GM20431 (cell line): Measurements from ENCODE around the gene PPM1E.
"Not testable (repeated sequence)": the region's sequence is repeated elsewhere in the genome, so short reads cannot be mapped to it uniquely, and the experiment has no call there.

Experiments
- in situ Hi-C: fragments of 300-500 bp; cut with MseI, MboI; formaldehyde crosslinking; loops from one replicate; pipeline ENCODE4 v1.15.0; 2020; ENCODE audit warnings: low sequenced_read_pairs; ENCODE audit not compliant: unreplicated experiment

PPM1E gene

DNA sequence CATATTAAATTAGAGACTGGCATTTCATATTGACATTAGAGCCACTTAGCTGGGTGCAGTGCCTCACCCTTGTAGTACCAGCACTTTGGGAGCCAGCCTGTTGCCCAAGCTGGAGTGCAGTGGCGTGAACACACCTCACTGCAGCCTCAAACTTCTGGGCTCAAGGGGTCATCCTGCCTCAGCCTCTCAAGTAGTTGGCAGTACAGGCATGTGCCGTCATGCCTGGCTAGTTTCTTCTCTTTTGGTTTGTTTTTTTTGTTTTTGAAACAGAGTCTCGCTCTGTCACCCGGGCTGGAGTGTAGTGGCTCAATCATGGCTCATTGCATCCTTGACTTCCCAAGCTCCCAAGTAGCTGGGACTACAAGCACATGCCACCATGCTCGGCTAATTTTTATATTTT is 8.7 kb downstream of the PPM1E start:
- in situ Hi-C loops = no loop called here

DNA sequence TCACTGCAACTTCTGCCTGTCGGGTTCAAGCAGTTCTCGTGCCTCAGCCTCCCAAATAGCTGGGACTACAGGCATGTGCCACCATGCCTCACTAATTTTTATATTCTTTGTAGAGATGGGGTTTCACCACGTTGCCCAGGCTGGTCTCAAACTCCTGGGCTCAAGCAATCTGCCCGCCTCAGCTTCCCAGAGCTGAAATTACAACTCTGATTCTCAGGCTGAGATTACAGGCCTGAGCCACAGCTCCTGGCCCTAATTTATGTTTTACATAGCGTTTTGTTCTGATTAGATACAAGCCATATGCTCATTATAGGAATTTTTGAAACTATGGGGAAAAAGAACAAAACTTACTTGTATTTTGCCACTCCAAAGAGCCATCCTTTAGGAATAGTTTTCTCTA is 22.8 kb downstream of the PPM1E start:
- in situ Hi-C loops = not testable (repeated sequence)

DNA sequence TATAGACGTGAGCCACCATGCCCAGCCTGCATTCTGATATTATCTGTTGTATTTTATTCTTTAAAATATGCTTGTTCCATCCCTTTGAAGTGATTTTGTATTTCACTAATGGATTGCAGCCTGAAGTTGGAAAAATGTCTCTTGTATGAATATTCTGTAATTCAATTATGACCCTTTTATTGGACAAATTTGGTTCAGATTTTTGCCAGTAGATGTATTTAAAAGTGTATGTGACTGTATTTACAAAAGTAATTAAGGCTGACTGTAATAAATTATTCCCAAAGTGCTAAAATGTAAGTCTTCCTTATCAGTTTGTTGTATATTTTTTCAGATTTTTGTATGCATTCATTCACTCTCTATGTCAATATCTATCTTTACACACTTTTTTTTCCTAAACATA is 23.8 kb downstream of the PPM1E start:
- in situ Hi-C loops = no loop called here

DNA sequence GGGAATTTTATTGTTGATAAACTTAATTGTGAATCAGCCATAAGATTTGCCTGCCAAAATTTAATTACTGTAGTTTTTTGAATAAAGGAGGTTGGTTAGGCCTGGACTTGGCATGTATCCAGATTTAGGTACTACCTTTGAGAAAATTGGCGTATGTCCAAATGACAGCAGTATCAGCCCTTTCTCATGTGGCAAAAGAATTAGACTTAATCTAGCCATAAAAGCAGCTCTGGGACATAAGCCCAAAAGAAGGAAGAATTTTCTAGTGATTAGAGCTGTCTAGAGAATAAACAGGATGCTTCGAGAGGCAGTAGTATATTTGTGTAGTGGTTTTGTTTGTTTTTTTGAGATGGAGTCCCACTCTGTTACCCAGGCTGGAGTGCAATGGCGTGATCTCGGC is 27.7 kb downstream of the PPM1E start:
- in situ Hi-C loops = no loop called here

DNA sequence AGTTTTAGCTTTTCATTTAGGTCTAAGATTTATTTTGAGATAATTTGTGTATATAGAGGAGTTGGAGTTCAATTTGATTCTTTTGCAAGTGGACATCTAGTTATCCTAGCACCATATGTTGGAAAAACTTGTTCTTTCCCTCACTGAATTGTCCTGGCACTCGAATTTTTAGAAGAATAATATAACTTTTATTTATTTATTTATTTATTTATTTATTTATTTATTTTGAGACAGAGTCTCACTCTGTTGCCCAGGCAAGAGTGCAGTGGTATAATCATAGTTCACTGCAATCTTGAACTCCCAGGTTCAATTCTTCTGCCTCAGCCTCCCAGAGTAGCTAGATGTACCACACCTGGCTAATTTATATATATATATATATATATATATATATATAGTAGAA is 29.4 kb downstream of the PPM1E start:
- in situ Hi-C loops = no loop called here

DNA sequence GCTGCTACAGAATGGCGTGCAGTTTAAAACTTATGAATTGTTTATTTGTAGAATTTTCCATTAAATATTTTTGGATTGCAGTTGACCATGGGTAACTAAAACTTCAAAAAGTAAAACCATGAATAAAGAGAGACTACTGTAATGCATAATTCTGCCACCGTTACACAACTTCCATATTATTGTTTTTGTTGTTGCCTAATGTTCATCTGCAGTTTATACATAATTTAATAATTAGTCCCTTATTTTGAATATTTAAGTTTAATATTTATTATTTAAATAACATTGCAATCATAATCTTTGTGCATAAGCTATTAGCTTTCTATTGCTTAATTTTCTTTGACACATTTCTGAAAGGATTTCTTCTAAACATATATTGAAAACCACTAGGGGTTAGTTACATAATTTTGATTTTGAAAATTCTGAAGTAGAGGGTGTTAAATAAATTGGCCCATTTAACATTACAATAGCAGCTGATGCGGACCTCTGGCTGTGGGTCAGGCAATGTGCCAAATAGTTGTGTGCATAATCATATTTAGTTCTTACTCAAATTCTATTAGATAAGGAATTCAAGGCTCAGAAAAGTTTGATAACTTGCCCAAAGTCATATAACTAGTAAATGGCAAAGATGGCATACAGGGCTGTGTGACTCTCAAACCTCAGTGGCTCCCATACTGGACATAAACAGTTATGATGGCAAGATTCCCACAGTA is 31.1 kb downstream of the PPM1E start:
- in situ Hi-C loops = no loop called here

DNA sequence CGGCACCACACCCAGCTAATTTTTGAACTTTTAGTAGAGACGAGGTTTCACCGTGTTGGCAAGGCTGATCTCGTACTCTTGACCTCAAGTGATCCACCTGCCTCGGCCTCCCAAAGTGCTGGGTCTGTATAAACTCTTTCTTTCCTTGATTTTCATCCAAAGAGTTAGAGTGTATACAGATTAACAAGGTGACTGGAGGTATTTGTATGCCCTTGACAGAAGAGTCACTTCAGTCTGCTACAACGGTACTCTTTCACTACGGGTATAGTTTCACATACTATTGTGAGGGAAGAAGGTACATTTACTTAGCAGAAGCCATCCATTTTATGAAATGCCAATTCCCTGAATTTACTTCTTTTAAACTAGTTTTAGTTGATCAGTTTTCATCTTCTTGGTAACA is 32.5 kb downstream of the PPM1E start:
- in situ Hi-C loops = no loop called here

DNA sequence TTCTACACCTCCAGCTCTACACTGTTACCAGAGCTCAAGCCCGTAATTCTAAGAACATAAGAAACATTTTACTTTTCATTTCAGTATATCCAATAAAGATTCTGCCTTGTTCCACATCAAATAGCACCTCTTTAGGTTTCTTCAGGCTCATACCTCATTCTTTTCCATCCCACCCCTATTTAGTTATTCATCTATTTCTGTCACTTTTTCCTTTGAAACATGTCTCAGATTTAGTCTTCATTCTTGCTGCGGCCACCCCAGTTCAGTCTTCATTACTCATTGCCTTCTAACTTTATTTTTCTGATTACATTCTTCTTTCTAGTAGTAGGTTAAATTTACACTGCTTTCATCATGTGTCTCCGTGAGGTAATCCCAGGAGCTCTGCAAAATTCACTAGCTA is 33.5 kb downstream of the PPM1E start:
- in situ Hi-C loops = no loop called here

DNA sequence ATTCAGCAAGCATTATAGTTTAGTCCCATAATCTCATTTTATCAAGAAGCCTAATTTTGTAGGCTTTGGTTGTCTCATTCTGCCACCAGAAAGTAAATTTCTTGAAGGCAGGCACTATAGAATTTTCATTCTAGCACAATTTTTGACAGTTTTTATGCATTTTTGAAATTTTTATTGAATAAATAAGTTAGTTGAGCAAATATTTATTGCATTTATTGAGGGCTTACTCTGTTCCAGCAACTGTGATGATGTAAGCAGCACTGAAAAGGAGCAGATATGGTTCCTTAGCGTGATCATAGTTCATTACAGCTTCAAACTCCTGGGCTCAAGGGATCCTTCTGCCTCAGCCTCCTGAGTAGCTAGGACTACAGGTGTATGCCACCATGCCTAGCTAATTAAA is 34.2 kb downstream of the PPM1E start:
- in situ Hi-C loops = no loop called here

DNA sequence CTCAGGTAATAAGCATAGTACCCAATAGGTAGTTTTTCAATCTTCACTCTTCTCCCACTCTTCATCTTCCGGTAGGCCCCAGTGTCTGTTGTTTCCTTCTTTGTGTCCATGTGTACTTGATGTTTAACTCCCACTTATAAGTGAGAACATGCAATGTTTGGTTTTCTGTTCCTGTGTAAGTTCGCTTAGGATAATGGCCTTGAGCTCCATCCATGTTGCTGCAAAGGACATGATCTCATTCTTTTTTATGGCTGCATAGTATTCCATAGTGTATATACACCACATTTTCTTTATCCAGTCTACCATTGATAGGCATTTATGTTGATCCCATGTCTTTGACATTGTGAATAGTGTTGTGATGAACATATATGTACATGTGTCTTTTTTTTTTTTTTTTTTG is 38.9 kb downstream of the PPM1E start:
- in situ Hi-C loops = not testable (repeated sequence)

DNA sequence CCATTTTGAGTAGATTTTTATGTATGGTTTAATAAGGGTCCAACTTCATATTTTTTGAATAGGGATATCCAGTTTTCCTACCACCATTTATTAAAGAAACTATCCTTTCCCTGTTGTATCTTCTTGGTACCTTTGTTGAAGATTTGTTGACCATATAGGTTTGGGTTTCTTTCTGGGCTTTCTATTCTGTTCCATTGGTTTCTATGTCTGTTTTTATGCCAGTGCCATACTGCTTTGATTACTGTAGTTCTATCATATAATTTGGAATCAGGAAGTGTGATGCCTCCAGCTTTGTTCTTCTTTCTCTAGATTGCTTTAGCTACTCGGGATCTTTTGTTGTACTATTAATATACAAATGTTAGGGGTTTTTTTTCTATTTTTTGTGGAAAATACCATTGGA is 46.5 kb downstream of the PPM1E start:
- in situ Hi-C loops = no loop called here

DNA sequence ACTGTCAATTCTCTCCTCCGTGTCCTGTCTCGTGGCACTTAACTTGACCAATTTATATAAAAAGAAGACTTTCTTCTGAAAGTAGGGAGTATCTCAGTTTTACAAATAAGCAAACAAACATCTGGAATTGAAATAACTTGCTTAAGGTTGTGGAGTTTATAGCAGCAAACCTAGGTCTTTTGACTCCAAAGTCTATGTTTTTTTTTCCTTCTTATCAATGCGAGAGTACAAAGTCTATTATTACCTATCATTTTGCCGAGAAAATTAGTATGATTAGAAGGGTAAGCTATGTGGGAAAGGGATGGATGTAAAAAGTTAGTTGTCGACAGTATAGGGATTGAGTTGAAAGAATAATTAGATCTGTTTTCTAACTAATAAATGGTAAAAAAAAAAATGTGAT is 50.4 kb downstream of the PPM1E start:
- in situ Hi-C loops = no loop called here

DNA sequence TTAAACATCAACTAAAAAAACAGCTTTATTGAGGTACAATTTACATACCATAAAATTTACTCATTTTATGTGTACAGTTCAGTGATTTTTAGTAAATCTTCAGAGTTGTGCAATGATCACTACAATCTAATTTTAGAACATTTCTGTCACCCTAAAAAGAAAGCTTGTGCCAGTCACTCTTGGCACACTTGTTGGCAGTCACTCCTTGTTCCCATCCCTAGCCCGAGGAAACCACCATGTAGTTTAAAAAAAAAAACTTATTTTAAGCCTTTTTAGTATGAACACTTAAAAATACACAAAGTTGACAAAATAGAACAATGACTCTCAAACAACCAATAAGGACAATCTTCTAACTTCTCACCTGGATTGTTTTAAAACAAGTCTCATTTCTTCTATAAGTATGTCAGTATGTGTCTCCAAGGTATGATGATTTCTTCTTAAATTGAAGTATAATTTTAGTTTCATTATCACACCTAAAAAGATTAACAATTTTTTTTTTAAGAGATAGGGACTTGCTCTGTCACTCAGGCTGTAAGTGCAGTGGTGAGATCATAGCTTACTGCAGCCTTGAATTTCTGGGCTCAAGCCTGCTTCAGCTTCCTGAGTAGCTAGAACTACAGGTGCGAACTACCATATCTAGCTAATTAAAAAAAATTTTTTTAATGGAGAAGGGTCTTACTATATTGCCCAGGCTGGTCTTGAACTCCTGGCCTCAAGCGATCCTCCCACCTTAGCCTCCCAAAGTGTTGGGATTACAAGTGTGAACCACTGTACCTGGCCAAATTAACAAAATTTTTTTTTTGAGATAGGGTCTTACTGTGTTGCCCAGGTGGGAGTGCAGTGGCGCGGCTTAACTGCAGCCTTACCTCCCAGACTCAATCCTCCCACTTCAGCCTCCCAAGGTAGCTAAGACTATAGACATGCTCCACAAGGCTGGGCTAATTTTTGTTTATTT is 53.2 kb downstream of the PPM1E start:
- in situ Hi-C loops = no loop called here

DNA sequence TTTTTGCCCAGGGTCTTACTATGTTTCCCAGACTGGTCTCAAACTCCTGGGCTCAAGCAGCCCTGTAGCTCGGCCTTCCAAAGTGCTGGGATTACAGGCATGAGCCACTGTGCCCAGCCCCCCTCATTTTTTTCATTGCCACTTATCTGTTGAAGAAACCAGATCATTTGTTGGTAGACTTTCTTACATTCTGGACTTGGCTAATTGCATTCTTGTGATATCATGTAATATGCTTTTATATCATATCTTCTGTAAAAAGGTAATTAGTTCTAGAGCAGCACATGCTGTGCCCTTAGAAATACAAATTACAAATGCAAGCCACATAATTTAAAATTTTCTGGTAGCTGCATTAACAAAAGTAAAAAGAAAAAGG is 53.9 kb downstream of the PPM1E start:
- in situ Hi-C loops = no loop called here

DNA sequence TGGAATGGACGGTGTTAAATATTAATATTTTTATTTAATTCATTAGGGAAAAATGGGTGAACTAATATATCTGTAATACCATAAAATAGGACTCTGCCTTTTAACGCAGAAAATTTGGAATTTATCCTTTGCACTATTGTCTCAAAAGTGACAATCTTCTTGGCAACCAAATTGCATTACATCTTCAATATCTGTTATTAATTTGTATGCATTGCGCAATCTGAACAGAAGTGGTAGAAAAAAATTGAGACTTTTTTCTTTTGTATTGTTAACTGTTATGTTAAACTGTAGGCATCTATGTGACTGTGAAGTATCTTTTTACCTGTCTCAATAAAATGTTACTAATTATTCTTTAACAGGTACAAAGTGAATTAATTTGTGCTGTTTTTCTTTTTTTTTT is 55.6 kb downstream of the PPM1E start:
- in situ Hi-C loops = no loop called here

DNA sequence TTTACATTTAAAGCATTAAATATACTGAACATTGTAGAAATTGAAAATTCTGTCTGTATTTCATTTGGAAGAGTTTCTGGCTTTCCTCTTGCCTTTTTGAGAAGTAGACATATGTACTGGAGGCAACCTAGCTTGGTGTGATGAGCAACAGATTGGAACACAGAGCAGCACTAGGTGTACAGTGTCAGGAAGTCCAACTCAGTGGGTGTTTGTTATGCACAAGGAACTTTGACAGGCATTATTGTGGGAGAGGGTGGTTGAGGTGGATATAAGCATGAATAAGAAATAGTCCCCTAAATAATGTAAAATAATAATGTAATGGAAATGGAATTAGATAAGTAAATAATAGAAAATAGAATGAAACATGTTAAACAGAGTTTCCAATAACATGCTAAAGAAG is 58.1 kb downstream of the PPM1E start:
- in situ Hi-C loops = no loop called here

DNA sequence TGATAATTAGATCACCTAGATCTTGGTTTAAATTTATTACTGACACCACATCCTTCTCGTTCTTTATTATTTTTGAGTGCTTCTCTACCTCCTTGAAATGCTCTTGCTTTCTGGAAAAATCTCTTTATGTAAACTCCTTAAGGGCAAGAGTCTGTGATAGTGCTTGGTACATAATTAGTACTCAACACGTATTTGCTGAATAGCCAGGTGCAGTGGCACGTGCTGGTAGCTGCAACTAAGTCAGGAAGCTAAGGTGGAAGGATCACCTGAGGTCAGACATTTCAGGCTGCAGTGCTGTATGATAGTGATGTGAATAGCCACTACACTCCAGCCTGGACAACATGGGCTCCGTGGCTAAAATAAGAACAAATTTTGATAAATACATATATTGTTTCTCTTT is 63.0 kb downstream of the PPM1E start:
- in situ Hi-C loops = no loop called here

DNA sequence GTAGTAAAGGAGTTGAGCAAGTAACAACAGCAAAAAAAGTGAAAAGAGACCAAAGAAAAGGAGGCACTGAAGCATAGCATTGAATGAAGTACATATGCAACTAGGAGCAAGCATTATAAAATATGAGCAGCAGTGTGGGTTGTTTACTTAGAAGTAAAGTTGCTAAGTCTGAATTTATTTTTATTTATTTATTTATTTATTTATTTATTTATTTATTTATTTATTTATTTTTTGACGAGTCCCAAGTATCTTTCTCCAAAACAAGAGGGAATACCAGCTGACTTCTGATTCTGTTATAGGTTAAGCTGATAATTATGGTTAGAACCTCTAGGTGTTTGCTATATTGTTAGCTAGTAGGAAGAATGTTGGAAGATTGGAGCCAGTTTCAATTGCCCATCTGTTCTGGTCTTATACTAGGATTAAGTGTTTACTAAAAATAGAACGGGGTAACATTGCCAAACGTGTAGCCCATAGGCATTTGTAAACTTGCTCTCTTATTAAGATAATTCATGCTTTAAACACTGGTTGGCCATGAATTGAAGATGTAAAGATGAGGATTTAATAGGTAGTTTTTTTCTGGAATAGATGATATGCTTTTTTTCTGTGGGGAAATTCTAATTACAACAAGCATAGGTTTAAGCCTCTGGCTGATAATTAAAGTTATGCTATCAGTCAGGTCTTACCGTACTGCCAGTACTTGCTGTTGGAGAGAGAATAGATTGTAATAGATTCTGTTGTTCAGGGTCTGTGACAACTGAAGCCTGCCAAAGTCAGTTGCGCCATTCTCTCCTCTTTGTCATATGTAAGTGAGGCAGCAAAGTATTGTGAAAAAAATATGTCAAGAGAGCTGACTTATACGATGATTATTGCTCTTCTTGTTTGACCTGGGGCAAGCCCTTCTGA is 66.7 kb downstream of the PPM1E start:
- in situ Hi-C loops = no loop called here

DNA sequence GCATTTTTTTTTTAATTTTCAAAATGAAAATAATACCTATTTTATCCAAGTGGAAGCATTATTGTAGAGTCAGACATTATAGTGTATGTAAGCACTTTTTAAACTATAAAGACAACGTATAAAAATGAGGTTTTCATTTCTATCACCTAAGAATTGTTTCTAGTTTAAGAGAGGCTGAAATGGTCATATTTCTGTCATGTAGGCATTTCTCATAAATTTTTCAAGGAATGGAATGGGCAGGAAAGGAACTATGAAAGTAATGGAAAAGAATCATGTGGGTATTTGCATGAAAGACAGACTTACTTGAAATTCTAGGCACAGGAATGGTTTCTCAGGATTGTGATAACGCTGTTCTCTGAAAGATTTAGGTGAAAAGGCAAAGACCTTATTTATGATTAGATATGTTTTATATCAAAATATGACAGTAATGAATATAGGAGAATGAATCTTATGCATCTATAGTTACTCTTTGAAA is 67.4 kb downstream of the PPM1E start:
- in situ Hi-C loops = no loop called here

DNA sequence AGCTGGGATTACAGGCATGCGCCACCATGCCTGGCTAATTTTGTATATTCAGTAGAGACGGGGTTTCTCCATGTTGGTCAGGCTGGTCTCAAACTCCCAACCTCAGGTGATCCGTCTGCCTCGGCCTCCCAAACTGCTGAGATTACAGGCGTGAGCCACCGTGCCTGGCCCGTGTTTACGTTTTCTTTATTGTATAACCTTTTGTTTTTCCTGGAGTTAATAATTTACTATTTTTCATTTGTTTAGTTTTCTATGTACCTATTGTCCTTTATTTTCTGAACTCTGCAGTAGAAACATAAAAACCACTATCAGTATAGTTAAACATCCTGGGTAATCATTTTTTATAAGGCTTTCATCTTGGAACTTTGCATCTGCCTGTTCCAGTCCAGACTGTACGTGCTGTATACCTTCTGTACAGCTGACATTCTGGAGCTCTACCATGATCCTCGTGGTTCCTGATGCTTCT is 73.6 kb downstream of the PPM1E start:
- in situ Hi-C loops = no loop called here
